HEK293T (cell line): ENCODE measurements around the gene FBXW5.

Source experiments
- CTCF ChIA-PET: fragments of 350-600 bp; formaldehyde crosslinking; extraction: SDS; loops from one replicate; lab custom pipeline; 2021; ENCODE audit warnings: antibody characterized with exemption, inconsistent platforms; lab: Yijun Ruan, JAX
- POLR2A ChIA-PET: fragments of 350-600 bp; formaldehyde crosslinking; extraction: SDS; loops from one replicate; lab custom pipeline; 2020; ENCODE audit warnings: antibody characterized with exemption, inconsistent platforms; lab: Yijun Ruan, JAX
- DNase-seq: peaks from one replicate; pipeline ENCODE4 v3.0.0; 2012; ENCODE audit warnings: mixed read lengths; ENCODE audit errors: extremely low spot score
- ARNT ChIP-seq: fragments of 450-650 bp; IDR thresholded peaks from 2 replicates; pipeline ENCODE4 v1.6.1; 2017; ENCODE audit warnings: mild to moderate bottlenecking
- BHLHE40 ChIP-seq: fragments of 450-650 bp; IDR thresholded peaks from 2 replicates; pipeline ENCODE4 v1.6.1; 2016; ENCODE audit warnings: mild to moderate bottlenecking, moderate library complexity, borderline replicate concordance
- CTBP1 ChIP-seq: fragments of 450-650 bp; IDR thresholded peaks from 2 replicates; pipeline ENCODE4 v1.6.1; 2016; ENCODE audit warnings: borderline replicate concordance
- ELF4 ChIP-seq: fragments of 450-650 bp; IDR thresholded peaks from 2 replicates; pipeline ENCODE4 v1.6.1; 2017; ENCODE audit warnings: antibody characterized with exemption
- FOXA1 ChIP-seq: fragments of 450-650 bp; IDR thresholded peaks from 2 replicates; pipeline ENCODE4 v1.6.1; 2016; ENCODE audit warnings: mild to moderate bottlenecking
- FOXK2 ChIP-seq: fragments of 450-650 bp; IDR thresholded peaks from 2 replicates; pipeline ENCODE4 v1.6.1; 2016; ENCODE audit warnings: mild to moderate bottlenecking
- FOXM1 ChIP-seq: fragments of 450-650 bp; IDR thresholded peaks from 2 replicates; pipeline ENCODE4 v1.6.1; 2017; ENCODE audit warnings: mild to moderate bottlenecking, borderline replicate concordance
- HDGF ChIP-seq: fragments of 450-650 bp; IDR thresholded peaks from 2 replicates; pipeline ENCODE4 v1.6.1; 2017; ENCODE audit warnings: antibody characterized with exemption, borderline replicate concordance
- L3MBTL2 ChIP-seq: fragments of 450-650 bp; conservative IDR thresholded peaks from 2 replicates; pipeline ENCODE4 v1.6.1; 2016; ENCODE audit warnings: mild to moderate bottlenecking
- LEF1 ChIP-seq: fragments of 450-650 bp; IDR thresholded peaks from 2 replicates; pipeline ENCODE4 v1.6.1; 2017; ENCODE audit warnings: mild to moderate bottlenecking, borderline replicate concordance
- NFRKB ChIP-seq: fragments of 450-650 bp; IDR thresholded peaks from 2 replicates; pipeline ENCODE4 v1.6.1; 2016; ENCODE audit warnings: mild to moderate bottlenecking, moderate library complexity
- PKNOX1 ChIP-seq: fragments of 450-650 bp; IDR thresholded peaks from 2 replicates; pipeline ENCODE4 v1.6.1; 2016
- SP1 ChIP-seq: fragments of 450-650 bp; IDR thresholded peaks from 2 replicates; pipeline ENCODE4 v1.6.1; 2017
- SUZ12 ChIP-seq: fragments of 450-650 bp; IDR thresholded peaks from 2 replicates; pipeline ENCODE4 v1.6.1; 2016; ENCODE audit warnings: mild to moderate bottlenecking
- TARDBP ChIP-seq: fragments of 450-650 bp; IDR thresholded peaks from 2 replicates; pipeline ENCODE4 v1.6.1; 2016
- ZNF384 ChIP-seq: fragments of 450-650 bp; IDR thresholded peaks from 2 replicates; pipeline ENCODE4 v1.6.1; 2016

Gene FBXW5

GRCh38 chr9:136978073-136978864 lies 33.7 kb upstream of the FBXW5 start:
- ChIA-PET POLR2A (interaction anchor here (0.6 to 1.0 kb wide), 2 partner anchors 14 to 28 kb away, joined by 3 to 5 read pairs; partner anchors contain the start of gene PAXX), CTCF (interaction anchor here (1.1 kb wide), 1 partner anchor 30 kb away, joined by 3 read pairs; no protein-coding TSS in a partner anchor)
- no peak for TF ChIP-seq ARNT
- TF ChIP-seq ZNF384 = no peak
- TF ChIP-seq CTBP1 = no peak
- TF ChIP-seq BHLHE40 = no peak
- TF ChIP-seq L3MBTL2 = no peak
- no peak for TF ChIP-seq FOXA1
- no peak for TF ChIP-seq ELF4
- TF ChIP-seq TARDBP = no peak
- no peak for TF ChIP-seq SP1
- TF ChIP-seq NFRKB = no peak
- no peak for TF ChIP-seq SUZ12
- TF ChIP-seq FOXK2 = no peak
- TF ChIP-seq LEF1 = no peak
- no peak for TF ChIP-seq PKNOX1
- no peak for TF ChIP-seq FOXM1
- DNase-seq = peak; percentile 96

- ChIA-PET POLR2A (interaction anchor here (1.0 to 1.7 kb wide), 2 partner anchors 14 kb away, joined by 5 to 6 read pairs; partner anchors contain the start of gene PAXX), CTCF (no interaction called here)
- DNase-seq = no peak
- TF ChIP-seq CTBP1 = no peak
- TF ChIP-seq SP1 = no peak
- no peak for TF ChIP-seq BHLHE40
These were observed 33.1 kb upstream of the FBXW5 start for GRCh38 chr9:136977649-136978072.

GRCh38 chr9:136977223-136977622 lies 32.7 kb upstream of the FBXW5 start, which contains the start of gene PTGDS:
Gene PTGDS, plus strand, starts transcription at chr9:136977504. Its CDS starts 75 bp downstream, at chr9:136977579.
- no peak for DNase-seq
- TF ChIP-seq SUZ12 (no peak), FOXK2 (no peak), SP1 (no peak), L3MBTL2 (no peak), CTBP1 (no peak)
- ChIA-PET CTCF (no interaction called here), POLR2A (interaction anchor here (1.7 kb wide), 1 partner anchor 15 kb away, joined by 6 read pairs; the partner anchor contains the start of gene PAXX)

GRCh38 chr9:136975644-136976043 lies 31.1 kb upstream of the FBXW5 start:
- CTCF ChIA-PET = interaction anchor here (0.7 to 1.1 kb wide), 4 partner anchors 13 to 27 kb away, joined by 3 read pairs; no protein-coding TSS in a partner anchor
- peak; percentile 50 for DNase-seq
- POLR2A ChIA-PET = interaction anchor here (1.4 to 1.7 kb wide), 2 partner anchors 16 to 17 kb away, joined by 6 to 8 read pairs; partner anchors contain the start of gene PAXX
- no peak for TF ChIP-seq ELF4
- TF ChIP-seq FOXA1 = no peak
- no peak for TF ChIP-seq SP1
- no peak for TF ChIP-seq ARNT
- TF ChIP-seq ZNF384 = no peak
- no peak for TF ChIP-seq BHLHE40
- TF ChIP-seq NFRKB = no peak
- no peak for TF ChIP-seq FOXK2
- no peak for TF ChIP-seq FOXM1
- no peak for TF ChIP-seq PKNOX1
- no peak for TF ChIP-seq TARDBP
- TF ChIP-seq SUZ12 = no peak
- TF ChIP-seq LEF1 = no peak
- TF ChIP-seq HDGF = no peak
- TF ChIP-seq L3MBTL2 = no peak
- TF ChIP-seq CTBP1 = no peak

GRCh38 chr9:136974817-136975535 lies 30.4 kb upstream of the FBXW5 start:
- POLR2A ChIA-PET = interaction anchor here (1.2 to 1.4 kb wide), 2 partner anchors 17 to 25 kb away, joined by 3 to 8 read pairs; partner anchors contain the start of gene PAXX
- CTCF ChIA-PET = interaction anchor here (0.7 to 1.4 kb wide), 4 partner anchors 15 to 61 kb away, joined by 3 to 5 read pairs (median 3); no protein-coding TSS in a partner anchor
- no peak for TF ChIP-seq LEF1
- no peak for TF ChIP-seq ELF4
- TF ChIP-seq NFRKB = no peak
- no peak for TF ChIP-seq FOXK2
- TF ChIP-seq FOXA1 = no peak
- TF ChIP-seq CTBP1 = no peak
- TF ChIP-seq PKNOX1 = no peak
- no peak for TF ChIP-seq SP1
- no peak for TF ChIP-seq ARNT
- TF ChIP-seq BHLHE40 = no peak
- no peak for TF ChIP-seq TARDBP
- DNase-seq = no peak
